Thyroid gland (tissue), 4 donors: ENCODE data around the gene MEIS3. TPM values are rescaled to one million over a fixed set of nuclear protein-coding genes. Genes with fewer than 3 reads are reported as not detected.

Experiments used
- DNase-seq, 2 donors: peaks; one replicate each; pipeline ENCODE4 v3.0.0-alpha.2; 2019
- H3K27ac ChIP-seq, 3 donors: fragments of 200-600 bp; sonication (generic); 1 replicate in 2 of 3; 2 replicates in 1 of 3; pipeline ENCODE4 v1.5.1; 2016 to 2019; ENCODE audit warnings: mild to moderate bottlenecking in 1 of 3, moderate library complexity in 1 of 3
- H3K27me3 ChIP-seq: fragments of 200-600 bp; sonication (generic); one replicate; pipeline ENCODE4 v1.5.1; 2019
- H3K36me3 ChIP-seq, 2 donors: fragments of 200-600 bp; sonication (generic); one replicate each; pipeline ENCODE4 v1.5.1; 2016 to 2019
- H3K4me1 ChIP-seq, 2 donors: fragments of 200-600 bp; sonication (generic); one replicate each; pipeline ENCODE4 v1.5.1; 2017 to 2019
- H3K4me3 ChIP-seq, 3 donors: fragments of 200-600 bp; sonication (generic); replicated peaks in 1 of 3; 1 replicate in 2 of 3; 2 replicates in 1 of 3; pipeline ENCODE4 v1.5.1; 2016; ENCODE audit warnings: mild to moderate bottlenecking in 1 of 3
- H3K9me3 ChIP-seq: fragments of 200-600 bp; sonication (generic); one replicate; pipeline ENCODE4 v1.5.1; 2017
- CTCF ChIP-seq, 6 experiments: fragments of 200-600 bp in 3 of 6; fragments of 450-650 bp in 3 of 6; sonication (generic) in 3 of 6; IDR thresholded peaks; one replicate each; pipeline ENCODE4 v1.5.1; 2016 to 2019; ENCODE audit warnings: antibody characterized with exemption in 6 of 6, mild to moderate bottlenecking in 2 of 6, inconsistent platforms in 1 of 6, moderate library complexity in 1 of 6
- POLR2A ChIP-seq, 2 donors: fragments of 450-650 bp; IDR thresholded peaks; one replicate each; pipeline ENCODE4 v1.6.1; 2017; ENCODE audit warnings: antibody characterized with exemption in 2 of 2, mild to moderate bottlenecking in 2 of 2, moderate library complexity in 1 of 2
- WGBS, 2 donors: methylation state at CpG; one replicate each; pipeline ENCODE4 v1.1.5; 2017; 5-methylcytosine and 5-hydroxymethylcytosine counted together
- intact Hi-C: fragments of 100-400 bp; cut with DNase I; formaldehyde crosslinking; loops from one replicate; pipeline ENCODE4 v1.15.1; 2023
- total RNA-seq, 4 donors: library from RNA; depleted of rRNA; stranded (reverse); fragments of >200 nt; gene quantifications; one replicate each; pipeline ENCODE4 v1.2.3, GENCODE V29; 2016

Gene MEIS3
- total RNA-seq, 4 donors from 2014 or later, result 3.6 to 15.3 (median 6.1) TPM

- Histone ChIP-seq H3K9me3 (no peaks in the 10 kb centered on the region), H3K27ac (no peak overlapping the region), H3K4me3 (no peak overlapping the region), H3K36me3 (no peaks in the 10 kb centered on the region), H3K4me1 (peaks cover 4 to 23% of the 10 kb centered on the region in 2 donors), H3K27me3 (peaks cover 35% of the 10 kb centered on the region)
- 24 to 41% methylated on average over 12 to 22 of the region's 22 CpGs for WGBS, 2 donors
- intact Hi-C loops, result no loop called here
- no peak for TF ChIP-seq POLR2A (IDR thresholded peaks at IDR 0.05)
- no peak for TF ChIP-seq CTCF (IDR thresholded peaks at IDR 0.05)
- DNase-seq, result peak in 1 of 2 donors; percentile 4
Measured at GRCh38 chr19:47444388-47444821, 25.1 kb upstream of the MEIS3 start.

DNA sequence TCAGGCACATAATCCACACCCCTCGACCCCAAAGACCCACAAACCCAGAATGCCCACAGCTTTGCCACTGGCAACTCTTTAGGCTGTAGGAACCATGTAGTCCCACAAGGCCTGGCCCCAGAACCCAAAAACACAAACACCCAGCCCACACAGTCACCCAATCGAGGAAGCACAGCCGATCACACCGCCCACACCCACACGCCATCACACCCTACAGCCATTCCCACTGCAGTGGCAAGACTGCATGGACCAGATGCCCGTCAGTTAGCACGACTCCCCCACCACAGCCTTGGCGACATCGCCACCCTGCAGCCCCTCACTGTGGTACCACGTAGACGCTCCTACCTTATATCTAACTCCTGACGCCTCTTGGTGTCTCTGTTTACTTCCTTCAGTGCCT, 24.0 kb upstream of the MEIS3 start:
- Histone ChIP-seq H3K27me3 (peaks cover 29% of the 10 kb centered on the region), H3K9me3 (no peaks in the 10 kb centered on the region), H3K27ac (no peak overlapping the region), H3K4me1 (peaks cover 4 to 23% of the 10 kb centered on the region in 2 donors), H3K4me3 (no peak overlapping the region), H3K36me3 (no peaks in the 10 kb centered on the region)
- TF ChIP-seq POLR2A (IDR thresholded peaks at IDR 0.05) (no peak), CTCF (IDR thresholded peaks at IDR 0.05) (no peak)
- WGBS, 2 donors, result 68 to 73% methylated on average over 12 of the region's 12 CpGs
- intact Hi-C loops, result no loop called here
- DNase-seq, result no peak

DNA sequence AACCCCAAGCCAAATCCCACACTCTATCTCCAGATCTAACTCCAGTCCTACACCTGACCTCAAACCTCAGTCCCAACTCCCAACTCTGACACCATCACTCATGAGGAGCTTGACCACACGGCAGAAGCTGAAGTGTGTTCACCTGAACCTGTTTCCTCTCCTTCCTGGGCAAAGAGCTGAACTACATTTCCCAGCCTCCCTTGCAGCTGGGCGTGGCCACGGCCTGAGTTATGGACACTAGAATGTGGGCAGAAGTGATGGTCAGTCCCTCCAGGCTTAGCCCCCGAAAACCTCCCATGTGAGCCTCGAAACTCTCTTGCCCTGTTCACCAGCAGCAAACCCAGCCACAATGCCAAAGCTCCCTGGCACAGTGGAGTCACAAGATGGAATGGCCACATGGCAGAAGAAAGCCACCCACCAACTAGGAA, 19.5 kb upstream of the MEIS3 start:
- TF ChIP-seq CTCF (IDR thresholded peaks at IDR 0.05), result no peak
- no peak for TF ChIP-seq POLR2A (IDR thresholded peaks at IDR 0.05)
- no peak overlapping the region for H3K4me3 ChIP-seq
- intact Hi-C loops, result loop anchor here (10.0 kb wide), 1 partner anchor 76 kb away; the partner anchor contains the start of gene NAPA

DNA sequence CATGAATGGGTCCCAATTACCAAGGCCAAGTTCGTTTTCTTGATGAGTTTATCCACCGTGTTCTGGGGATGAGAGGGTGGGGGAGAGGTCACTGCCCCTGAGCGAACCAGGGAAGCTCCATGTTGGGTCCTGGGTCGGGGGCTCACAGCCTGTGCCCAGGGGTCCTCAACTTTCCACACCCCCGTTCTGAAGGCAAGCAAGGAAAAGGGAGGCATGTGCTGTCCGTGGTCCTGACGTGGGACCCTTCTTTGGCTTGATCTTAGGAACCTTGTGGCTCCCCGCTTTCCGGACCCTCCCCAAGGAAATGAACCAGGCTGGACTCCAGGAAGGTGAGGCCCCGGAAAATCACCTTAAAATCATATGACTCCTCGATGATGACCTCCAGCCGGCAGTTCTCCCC, 18.2 kb upstream of the MEIS3 start:
- no peak overlapping the region for H3K4me3 ChIP-seq
- no peak overlapping the region for H3K27ac ChIP-seq
- no peak for DNase-seq
- no peak for TF ChIP-seq POLR2A (IDR thresholded peaks at IDR 0.05)
- TF ChIP-seq CTCF (IDR thresholded peaks at IDR 0.05), result no peak
- WGBS, 2 donors, result 40 to 50% methylated on average over 8 to 12 of the region's 12 CpGs
- intact Hi-C loops, result loop anchor here (2.0 to 10.0 kb wide), 2 partner anchors 77 to 261 kb away; partner anchors contain the start of gene NAPA
- no peaks in the 10 kb centered on the region for H3K4me1 ChIP-seq
- H3K27me3 ChIP-seq, result no peaks in the 10 kb centered on the region
- H3K9me3 ChIP-seq, result no peaks in the 10 kb centered on the region
- H3K36me3 ChIP-seq, result no peaks in the 10 kb centered on the region

More for the DNA sequence above, 19.5 kb upstream of the MEIS3 start:
- peak in 1 of 2 donors; percentile 10 for DNase-seq
- H3K4me1 ChIP-seq, result no peaks in the 10 kb centered on the region
- peaks cover 7% of the 10 kb centered on the region for H3K27me3 ChIP-seq
- no peaks in the 10 kb centered on the region for H3K9me3 ChIP-seq
- 25 to 33% methylated on average over 4 to 5 of the region's 5 CpGs for WGBS, 2 donors
- H3K27ac ChIP-seq, result no peak overlapping the region
- no peaks in the 10 kb centered on the region for H3K36me3 ChIP-seq

GRCh38 chr19:47436712-47437401, 17.5 kb upstream of the MEIS3 start:
- H3K27ac ChIP-seq, result no peak overlapping the region
- intact Hi-C loops, result loop anchor here (2.0 to 10.0 kb wide), 2 partner anchors 78 to 262 kb away; partner anchors contain the start of gene NAPA
- TF ChIP-seq POLR2A (IDR thresholded peaks at IDR 0.05) (no peak), CTCF (IDR thresholded peaks at IDR 0.05) (peak; percentile 69 to 94 (median 92))

More at GRCh38 chr19:47436712-47437401, 17.5 kb upstream of the MEIS3 start:
- Histone ChIP-seq H3K36me3 (no peaks in the 10 kb centered on the region), H3K27me3 (peaks cover 3% of the 10 kb centered on the region), H3K4me1 (no peaks in the 10 kb centered on the region), H3K9me3 (no peaks in the 10 kb centered on the region), H3K4me3 (no peak overlapping the region)
- 29 to 34% methylated on average over 16 to 17 of the region's 17 CpGs for WGBS, 2 donors
- DNase-seq, result peak; percentile 75 to 83
